GDM1 (cell line): ENCODE measurements around the gene SDF4.

Source experiments
- DNase-seq: peaks from one replicate; lab custom pipeline; 2025; lab: John Stamatoyannopoulos, UW

Gene SDF4

GRCh38 chr1:1231400-1232207 is at the start of gene SDF4:
Gene SDF4 (minus strand): TSS chr1:1232001. CDS start chr1:1228772, 3,229 bp downstream.
- peak; percentile 97 for DNase-seq

GRCh38 chr1:1280782-1281481 is 49.1 kb upstream of the SDF4 start:
- no peak for DNase-seq

- no peak for DNase-seq
These were observed 47.2 kb upstream of the SDF4 start for GRCh38 chr1:1279028-1279427.

GRCh38 chr1:1278620-1279019 is 46.8 kb upstream of the SDF4 start:
- no peak for DNase-seq

- DNase-seq = no peak
These were observed 44.0 kb upstream of the SDF4 start for GRCh38 chr1:1275836-1276235.

- no peak for DNase-seq
These were observed 43.2 kb upstream of the SDF4 start for GRCh38 chr1:1274931-1275431.

- no peak for DNase-seq
These were observed 42.6 kb upstream of the SDF4 start for GRCh38 chr1:1274299-1274930.

- DNase-seq = peak; percentile 84
These were observed 41.9 kb upstream of the SDF4 start, which contains the start of gene UBE2J2 for GRCh38 chr1:1273512-1274298. Gene UBE2J2 (minus strand): TSS chr1:1273854. CDS start chr1:1267992, 5,862 bp downstream.

- DNase-seq = no peak
These were observed 41.4 kb upstream of the SDF4 start for GRCh38 chr1:1273209-1273511.

- DNase-seq = no peak
These were observed 40.8 kb upstream of the SDF4 start for GRCh38 chr1:1272341-1273208.

GRCh38 chr1:1270813-1271212 is 39.0 kb upstream of the SDF4 start:
- DNase-seq = no peak

- DNase-seq = no peak
These were observed 36.5 kb upstream of the SDF4 start for GRCh38 chr1:1268284-1268682.

GRCh38 chr1:1267488-1268283 is 35.9 kb upstream of the SDF4 start:
- DNase-seq = no peak

- DNase-seq = no peak
These were observed 33.1 kb upstream of the SDF4 start for GRCh38 chr1:1264868-1265272.

GRCh38 chr1:1264026-1264425 is 32.2 kb upstream of the SDF4 start:
- DNase-seq = no peak

- no peak for DNase-seq
These were observed 31.0 kb upstream of the SDF4 start for GRCh38 chr1:1262758-1263157.

- no peak for DNase-seq
These were observed 30.3 kb upstream of the SDF4 start for GRCh38 chr1:1262071-1262470.

GRCh38 chr1:1260843-1261560 is 29.2 kb upstream of the SDF4 start:
- no peak for DNase-seq

GRCh38 chr1:1259951-1260600 is 28.3 kb upstream of the SDF4 start:
- no peak for DNase-seq
